CMK (cell line): Measurements from ENCODE around the gene MRGPRE.

Experiments
- DNase-seq: peaks from one replicate; pipeline ENCODE4 v3.0.0-alpha.2; 2010; ENCODE audit warnings: low read depth

MRGPRE gene

DNA sequence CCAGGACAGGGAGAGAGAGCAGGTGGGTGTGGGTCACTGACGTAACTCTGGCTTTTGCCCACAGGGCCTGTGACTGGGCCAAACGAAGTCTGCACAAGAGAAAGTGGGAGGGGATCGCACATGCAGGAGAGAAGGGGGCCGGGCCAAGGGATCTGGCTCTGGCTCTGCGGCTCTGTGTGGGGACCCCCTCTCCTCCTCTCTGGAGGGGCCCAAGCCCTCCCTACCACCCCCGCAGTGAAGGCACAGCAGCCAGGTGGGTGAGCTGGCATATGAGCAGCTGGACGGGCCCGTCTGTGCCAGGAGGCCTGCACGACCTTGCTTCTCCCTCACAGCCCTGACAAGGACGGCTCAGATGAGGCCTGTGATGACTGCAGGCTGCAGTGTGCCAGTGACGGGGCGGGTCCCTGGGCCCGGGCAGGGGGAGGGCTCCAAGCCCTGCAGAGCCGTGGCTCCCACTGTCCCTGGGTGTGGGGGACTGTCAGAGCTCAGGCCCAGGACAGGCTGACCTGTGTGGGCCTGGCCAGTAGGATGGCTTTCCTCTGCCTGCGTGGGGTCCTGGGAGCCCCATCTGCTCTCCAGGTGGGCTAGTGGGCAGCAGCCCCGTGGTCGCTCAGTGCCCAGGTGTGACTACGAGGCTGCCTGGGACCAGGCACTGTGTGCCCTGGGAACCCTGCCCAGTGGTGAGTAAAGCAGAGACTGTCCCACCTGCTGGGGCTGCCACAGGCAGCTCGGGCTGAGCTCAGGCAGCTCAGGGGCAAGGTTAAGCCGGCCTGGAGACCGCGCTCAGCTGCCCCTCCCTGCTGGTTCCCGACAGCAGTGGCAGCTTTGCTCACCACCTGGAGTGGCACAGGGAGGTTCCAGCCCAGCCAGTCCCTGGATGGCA lies 35.8 kb downstream of the MRGPRE start:
- no peak for DNase-seq

GRCh38 chr11:3195251-3196160 lies 36.7 kb downstream of the MRGPRE start:
- no peak for DNase-seq

DNA sequence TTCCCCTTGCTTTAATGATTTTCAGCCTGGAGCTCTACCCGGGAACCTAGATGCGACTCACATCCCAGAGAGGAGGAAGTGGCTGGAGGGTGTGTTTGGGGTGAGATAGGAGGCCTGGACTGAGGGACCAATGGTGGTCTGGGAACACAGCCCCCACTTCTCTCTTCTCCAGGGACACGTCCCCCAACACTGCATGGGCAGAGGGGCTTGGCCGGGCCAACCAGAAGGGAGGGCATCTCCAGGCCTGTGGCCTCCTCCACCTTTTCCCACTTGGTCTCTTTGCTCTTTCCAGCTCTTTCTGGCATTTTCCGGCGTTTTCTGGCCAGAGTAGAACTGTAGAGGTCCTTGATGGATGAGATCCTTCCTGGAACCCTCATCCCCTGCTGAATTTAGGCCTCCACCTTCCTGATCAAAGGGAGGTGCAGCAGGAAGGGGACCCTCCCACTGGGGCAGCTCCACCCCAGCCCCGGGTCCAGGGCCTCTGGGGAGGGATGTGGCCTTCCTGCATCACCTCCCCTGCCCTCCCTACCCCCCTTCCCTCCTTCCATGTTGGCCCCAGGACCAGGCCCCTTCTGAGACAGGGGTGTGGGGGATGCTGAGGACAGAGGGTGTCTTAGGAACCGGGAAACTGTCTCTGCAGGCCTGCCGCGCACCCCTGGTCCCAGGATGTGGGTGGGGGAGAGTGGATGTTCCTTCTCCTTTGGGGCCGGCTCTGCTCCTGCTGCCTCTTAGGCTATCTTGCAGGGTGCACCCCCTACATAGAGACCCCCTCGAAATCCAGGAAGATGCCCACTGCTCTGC lies 38.0 kb downstream of the MRGPRE start:
- peak; percentile 39 for DNase-seq

DNA sequence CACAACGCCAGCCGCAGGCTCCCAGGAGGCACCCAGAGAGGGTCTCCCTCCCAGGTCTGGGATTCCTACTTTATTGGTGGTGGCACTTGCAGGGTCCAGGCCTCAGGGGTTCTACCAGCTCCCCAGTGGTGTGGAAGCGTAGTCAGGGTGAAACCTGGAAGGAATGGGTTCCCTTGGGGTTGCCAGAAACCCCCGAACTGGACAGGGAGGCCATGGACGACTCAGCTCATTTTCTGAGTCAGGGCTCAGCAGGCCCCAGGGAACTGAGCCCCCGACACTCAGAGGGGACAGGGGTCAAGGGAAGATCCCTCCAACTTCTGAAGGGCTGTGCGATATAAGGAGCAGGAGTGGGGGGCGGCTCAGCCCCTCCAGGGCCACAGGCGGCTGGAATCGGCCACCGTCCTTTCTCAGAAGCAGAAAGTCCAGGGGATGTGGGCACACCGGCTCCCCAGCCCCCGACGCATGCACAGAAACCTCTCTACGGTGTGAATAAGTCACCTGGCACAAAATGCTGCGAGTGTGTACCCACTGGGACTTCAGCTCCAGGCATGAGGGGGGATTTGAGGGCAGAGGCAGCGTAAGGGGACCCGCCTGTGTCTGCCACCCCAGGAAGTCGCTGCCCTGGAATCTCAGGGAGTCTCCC lies 38.7 kb downstream of the MRGPRE start:
- no peak for DNase-seq

DNA sequence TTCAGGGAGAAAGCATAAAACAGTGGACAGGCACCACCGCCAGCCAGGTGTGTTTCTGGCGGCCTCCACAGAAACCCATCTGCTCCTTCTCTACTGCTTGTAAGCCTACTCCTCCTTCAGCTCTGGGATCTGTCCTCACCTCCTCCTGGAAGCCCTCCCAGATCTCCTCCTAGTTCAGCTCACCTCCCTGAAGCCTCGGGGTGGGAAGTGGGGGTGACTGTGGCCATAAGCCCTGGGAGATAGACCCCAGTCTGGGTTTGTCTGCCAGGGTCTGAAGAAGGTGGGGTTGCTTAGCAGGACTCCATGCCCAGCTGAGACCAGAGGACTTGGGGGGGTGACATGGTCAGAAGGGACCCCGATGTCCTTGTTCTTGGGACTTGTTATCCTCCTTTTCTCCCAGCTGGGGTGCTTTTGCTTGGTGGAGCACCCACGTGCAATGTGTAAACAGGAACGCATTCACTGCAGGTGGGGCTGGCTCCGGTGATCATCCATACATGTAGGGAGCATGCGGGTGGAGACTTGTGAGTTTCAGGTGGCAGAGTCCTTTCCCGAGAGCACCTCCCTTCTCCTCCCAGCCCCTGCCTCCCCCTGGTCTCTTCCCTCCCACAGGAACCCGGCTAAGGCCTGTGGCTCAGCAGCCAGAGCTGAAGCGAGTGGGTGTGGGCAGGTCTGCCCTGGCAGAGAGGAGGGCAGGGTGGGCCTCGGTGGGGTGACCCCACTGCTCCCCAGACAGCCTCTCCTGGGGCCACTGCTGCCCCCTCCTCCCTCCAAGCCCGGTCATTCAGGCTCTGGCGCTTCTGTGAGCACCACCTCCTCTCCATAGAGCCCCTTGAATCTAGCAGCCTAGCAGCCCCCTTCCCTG lies 39.5 kb downstream of the MRGPRE start:
- no peak for DNase-seq

- no peak for DNase-seq
These were observed 40.5 kb downstream of the MRGPRE start for GRCh38 chr11:3191586-3192324.

DNA sequence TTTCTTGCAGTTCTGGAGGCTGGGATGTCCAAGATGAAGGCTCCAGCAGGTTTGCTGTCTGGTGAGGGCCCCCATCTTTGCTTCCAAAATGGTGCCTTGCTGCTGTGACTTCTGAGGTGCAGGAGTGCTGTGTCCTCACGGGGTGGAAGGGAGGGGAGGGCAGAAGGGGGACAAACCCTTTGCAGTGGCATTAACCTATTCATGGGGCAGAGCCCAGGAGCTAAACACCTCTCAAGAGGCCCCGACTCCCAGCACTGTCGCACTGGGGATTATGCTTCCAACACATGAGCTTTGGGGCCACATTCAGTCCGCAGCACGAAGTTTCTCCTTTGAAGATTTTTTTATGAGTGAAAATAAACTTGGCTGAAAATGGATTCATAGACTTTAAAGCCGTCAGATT lies 41.6 kb downstream of the MRGPRE start:
- no peak for DNase-seq

DNA sequence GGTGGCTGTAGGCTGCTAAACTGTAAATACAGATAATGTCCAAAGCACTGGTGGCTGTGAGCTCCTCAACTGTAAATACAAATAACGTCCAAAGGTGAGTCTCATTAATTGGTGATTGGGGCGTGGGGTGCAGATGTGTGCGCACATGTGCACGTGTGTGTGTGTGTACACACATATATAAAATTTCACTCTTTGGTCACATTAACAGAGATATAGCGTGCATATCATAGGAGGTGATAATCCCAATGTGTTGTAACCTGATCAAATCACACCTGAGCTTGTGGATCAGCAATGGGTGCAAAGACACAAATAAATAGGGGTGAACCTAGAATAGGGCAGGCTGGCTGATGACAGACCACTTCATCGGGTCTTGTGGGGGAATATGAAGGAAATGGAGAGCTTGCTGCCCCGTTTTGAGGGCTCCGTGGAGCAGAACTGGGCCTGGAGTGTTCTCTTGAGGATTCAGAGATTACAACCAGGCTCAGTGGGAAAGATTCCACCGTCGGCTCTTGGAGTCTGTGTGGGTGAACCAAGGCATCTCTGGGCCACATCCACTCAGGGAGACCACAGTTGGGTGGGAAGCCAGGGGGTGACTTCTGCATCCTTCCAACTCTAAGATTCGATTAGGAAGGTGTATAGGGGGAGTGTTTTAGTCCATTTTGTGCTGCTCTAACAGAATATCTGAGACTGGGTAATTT lies 42.2 kb downstream of the MRGPRE start:
- DNase-seq = no peak

DNA sequence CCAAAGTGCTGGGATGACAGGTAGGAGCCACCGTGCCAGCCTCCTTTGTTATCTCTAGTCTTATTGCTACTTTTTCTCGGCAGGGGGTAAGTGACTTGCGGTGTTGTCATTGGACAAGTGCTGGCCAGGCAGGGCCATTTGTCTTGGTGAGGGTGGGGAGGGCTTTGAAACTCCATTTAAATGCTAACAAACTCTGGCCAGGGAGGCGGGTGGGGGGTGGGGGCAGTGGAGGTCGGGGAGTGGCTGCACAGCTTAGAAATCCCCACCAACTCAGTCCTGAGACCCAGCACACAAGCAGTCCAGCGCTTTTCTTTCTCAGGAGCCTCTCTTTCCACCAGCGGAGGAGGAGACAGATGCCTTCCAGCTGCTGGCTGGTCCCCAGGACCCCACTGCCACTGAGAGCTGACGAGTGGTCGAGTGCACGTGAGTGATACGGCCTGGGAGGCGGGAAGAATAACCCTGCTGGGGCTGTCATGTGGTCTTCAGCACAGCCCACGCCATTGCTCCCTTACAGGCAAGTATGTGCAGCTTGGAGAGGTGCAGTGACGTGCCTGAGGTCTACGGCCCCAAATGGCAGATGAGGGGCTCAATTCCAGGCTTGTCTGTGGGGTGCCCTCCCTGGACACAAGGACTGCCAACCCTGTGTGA lies 42.9 kb downstream of the MRGPRE start:
- no peak for DNase-seq

DNA sequence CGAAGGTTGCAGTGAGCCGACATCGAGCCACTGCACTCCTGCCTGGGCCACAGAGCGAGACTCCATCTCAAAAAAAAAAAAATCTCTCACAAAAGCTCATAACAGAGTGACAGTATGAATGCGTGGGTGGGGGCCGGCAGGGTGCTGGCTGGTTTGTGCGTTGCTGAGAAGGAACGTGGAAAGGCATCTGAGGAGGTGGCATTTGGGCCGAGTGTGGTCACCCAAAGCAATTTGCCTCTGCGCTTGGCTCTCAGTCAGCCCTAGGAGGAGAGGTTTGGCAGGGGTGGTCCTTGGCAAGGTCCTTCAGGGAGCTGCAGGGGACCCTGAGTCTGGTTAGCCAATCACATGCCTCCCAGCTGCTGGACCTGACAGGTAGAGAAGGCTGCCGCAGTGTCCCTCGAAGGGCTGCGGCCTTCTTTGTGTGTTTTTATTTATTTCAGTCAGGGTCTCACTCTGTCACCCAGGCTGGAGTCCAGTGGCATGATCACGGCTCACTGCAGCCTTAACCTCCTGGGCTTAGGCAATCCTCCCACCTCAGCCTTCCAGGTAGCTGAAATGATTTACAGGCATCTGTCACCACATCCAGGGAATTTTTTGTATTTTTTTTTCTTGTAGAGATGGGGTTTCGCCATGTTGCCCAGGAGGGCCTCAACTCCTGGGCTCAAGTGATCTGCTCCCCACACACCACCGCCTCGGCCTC lies 43.6 kb downstream of the MRGPRE start:
- DNase-seq = no peak

DNA sequence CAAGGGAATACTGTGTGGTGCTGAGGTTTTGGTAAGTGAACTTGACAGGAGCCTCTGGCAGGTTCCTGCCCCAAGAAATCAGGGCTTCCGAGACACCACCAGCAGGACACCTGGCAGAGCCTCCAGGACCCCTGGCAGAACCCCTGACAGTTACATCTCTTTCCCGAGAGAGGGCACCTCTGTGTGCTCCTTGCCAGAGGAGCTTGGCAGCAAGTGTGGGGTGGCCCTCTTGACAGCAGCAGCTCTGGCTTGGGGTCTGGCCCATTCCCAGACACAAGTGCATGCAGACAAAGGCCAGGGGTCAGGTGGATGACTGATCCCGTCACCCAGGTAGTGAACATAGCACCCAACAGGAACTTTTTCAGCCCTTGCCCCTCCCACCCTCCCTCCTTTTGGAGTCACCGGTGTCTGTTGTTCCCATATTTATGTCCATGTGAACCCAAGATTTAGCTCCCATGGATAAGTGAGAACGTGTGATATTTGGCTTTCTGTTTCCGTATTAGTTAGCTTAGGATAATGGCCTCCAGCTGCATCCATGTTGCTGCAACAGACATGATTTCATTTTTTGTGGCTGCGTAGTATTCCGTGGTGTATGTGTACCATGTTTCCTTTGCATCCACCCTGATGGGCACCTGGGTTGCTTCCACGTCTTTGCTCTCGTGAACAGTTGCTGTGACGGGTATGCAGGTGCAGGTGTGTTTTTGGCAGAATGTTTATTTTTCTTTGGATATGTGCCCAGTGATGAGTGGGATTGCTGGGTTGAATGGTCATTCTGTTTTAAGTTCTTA lies 45.9 kb downstream of the MRGPRE start:
- DNase-seq = no peak

DNA sequence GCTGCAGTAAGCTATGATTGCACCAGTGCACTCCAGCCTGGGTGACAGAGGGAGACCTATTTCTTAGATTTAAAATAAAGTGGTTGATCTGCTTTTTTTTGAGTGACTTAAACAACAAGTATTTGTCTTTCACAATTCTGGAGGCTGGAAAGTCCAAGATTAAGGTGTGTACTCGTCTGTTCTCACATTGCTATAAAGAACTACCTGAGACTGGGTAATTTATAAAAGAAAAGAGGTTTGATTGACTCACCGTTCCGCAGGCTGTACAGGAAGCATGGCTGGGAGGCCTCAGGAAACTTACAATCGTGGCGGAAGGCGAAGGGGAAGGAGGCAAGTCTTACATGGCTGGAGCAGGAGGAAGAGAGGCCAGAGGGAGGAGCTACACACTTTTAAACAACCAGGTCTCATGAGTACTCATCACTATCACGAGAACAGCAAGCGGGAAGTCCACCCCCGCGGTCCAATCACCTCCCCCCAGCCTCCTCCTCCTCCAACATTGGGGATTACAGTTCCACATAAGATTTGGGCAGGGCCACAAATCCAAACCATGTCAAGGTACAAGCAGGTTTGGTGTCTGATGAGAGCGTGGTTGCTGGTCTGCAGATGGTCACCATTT lies 47.4 kb downstream of the MRGPRE start:
- DNase-seq = no peak

- no peak for DNase-seq
These were observed 48.7 kb downstream of the MRGPRE start for GRCh38 chr11:3183523-3183922.

GRCh38 chr11:3182462-3182852 lies 49.8 kb downstream of the MRGPRE start:
- DNase-seq = no peak

DNA sequence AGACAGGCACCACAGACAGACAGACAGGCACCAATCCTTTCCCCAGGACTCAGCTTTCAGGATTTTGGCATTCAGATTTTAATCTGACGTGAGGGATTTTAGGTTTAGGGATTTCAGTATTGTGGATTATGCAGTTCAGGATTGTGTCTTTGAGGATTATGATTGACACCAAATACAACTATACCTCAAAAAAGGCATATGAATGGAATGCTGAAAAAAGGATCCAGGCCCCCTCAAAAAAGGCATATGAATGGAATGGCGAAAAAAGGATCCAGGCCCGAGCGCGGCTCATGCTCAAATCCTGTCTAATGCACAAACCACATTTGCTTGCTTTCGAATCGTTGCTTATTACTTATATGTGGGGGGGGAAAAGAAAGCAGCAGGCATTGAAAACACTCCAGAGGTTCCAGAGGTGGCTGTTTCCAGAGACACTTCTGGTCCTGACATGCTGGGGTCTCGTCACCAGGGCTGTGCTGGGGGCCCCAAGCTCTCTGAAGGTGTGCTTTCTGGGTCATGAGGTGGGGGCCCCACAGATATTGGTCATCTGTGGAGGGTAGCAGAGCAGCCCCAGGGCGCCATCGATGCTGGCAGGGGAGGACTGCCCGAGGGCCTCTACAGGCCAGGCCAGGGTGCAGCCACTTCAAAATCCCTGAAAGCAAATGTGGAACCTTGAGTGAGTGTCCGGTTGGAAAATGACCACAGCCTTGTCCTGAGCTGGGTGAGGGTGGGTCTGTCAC lies 50.3 kb downstream of the MRGPRE start:
- no peak for DNase-seq

GRCh38 chr11:3180869-3181268 lies 51.3 kb downstream of the MRGPRE start:
- no peak for DNase-seq
